Suprapubic skin (tissue), 4 donors: ENCODE data around the gene CDH3. TPM values are rescaled to one million over a fixed set of nuclear protein-coding genes. Genes with fewer than 3 reads are reported as not detected.
A peak's percentile ranks its signal among the peaks of the same experiment; 100 is the strongest.

ENCODE experiments used
- DNase-seq, 2 donors: peaks; one replicate each; pipeline ENCODE4 v3.0.0-alpha.2; 2019; ENCODE audit warnings: low spot score in 2 of 2
- H3K27ac ChIP-seq: fragments of 200-600 bp; sonication (generic); one replicate; pipeline ENCODE4 v1.5.1; 2019
- H3K27me3 ChIP-seq: fragments of 200-600 bp; sonication (generic); one replicate; pipeline ENCODE4 v1.5.1; 2019
- H3K36me3 ChIP-seq: fragments of 200-600 bp; sonication (generic); one replicate; pipeline ENCODE4 v1.5.1; 2019
- H3K4me1 ChIP-seq: fragments of 200-600 bp; sonication (generic); one replicate; pipeline ENCODE4 v1.5.1; 2019
- H3K4me3 ChIP-seq: fragments of 200-600 bp; sonication (generic); one replicate; pipeline ENCODE4 v1.5.1; 2019; ENCODE audit warnings: mild to moderate bottlenecking
- H3K9me3 ChIP-seq: fragments of 200-600 bp; sonication (generic); one replicate; pipeline ENCODE4 v1.5.1; 2019
- EP300 ChIP-seq: sonication (generic); formaldehyde crosslinking; IDR thresholded peaks from one replicate; pipeline ENCODE4 v1.6.1; 2017; ENCODE audit warnings: antibody characterized with exemption
- POLR2A ChIP-seq, 2 donors: fragments of 450-650 bp; IDR thresholded peaks; one replicate each; pipeline ENCODE4 v1.6.1; 2017; ENCODE audit warnings: antibody characterized with exemption in 2 of 2, mild to moderate bottlenecking in 2 of 2, moderate library complexity in 2 of 2
- POLR2AphosphoS5 ChIP-seq, 3 donors: sonication (generic); formaldehyde crosslinking; IDR thresholded peaks; one replicate each; pipeline ENCODE4 v1.6.1; 2017; ENCODE audit warnings: antibody characterized with exemption in 3 of 3
- WGBS: methylation state at CpG from one replicate; pipeline ENCODE4 v1.1.5; 2018; 5-methylcytosine and 5-hydroxymethylcytosine counted together
- total RNA-seq, 4 donors: library from RNA; depleted of rRNA; stranded (reverse); fragments of >200 nt; gene quantifications; one replicate each; pipeline ENCODE4 v1.1.0, GENCODE V29; 2016
- TF ChIP-seq, protein P1 (sequence below), 2 donors: fragments of 200-600 bp in 1 of 2; fragments of 450-650 bp in 1 of 2; sonication (generic) in 1 of 2; IDR thresholded peaks; one replicate each; pipeline ENCODE4 v1.5.1; 2016 to 2019; ENCODE audit warnings: antibody characterized with exemption in 2 of 2, mild to moderate bottlenecking in 1 of 2, moderate library complexity in 1 of 2

CDH3 gene
- total RNA-seq, 4 donors from 2014 or later: 39.0 to 96.8 (median 70.1) TPM

DNA sequence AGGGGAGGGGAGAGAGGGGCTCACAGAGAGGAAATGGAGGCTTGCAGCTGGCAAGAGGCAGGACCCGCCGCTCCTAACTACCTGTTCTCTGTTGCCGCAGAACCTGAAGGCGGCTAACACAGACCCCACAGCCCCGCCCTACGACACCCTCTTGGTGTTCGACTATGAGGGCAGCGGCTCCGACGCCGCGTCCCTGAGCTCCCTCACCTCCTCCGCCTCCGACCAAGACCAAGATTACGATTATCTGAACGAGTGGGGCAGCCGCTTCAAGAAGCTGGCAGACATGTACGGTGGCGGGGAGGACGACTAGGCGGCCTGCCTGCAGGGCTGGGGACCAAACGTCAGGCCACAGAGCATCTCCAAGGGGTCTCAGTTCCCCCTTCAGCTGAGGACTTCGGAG, 53.0 kb downstream of the CDH3 start:
- 84% methylated on average over 14 of the region's 23 CpGs for WGBS
- TF ChIP-seq POLR2AphosphoS5 (IDR thresholded peaks at IDR 0.05) (no peak), POLR2A (IDR thresholded peaks at IDR 0.05) (no peak), EP300 (no peak)
- TF ChIP-seq, protein P1, sequence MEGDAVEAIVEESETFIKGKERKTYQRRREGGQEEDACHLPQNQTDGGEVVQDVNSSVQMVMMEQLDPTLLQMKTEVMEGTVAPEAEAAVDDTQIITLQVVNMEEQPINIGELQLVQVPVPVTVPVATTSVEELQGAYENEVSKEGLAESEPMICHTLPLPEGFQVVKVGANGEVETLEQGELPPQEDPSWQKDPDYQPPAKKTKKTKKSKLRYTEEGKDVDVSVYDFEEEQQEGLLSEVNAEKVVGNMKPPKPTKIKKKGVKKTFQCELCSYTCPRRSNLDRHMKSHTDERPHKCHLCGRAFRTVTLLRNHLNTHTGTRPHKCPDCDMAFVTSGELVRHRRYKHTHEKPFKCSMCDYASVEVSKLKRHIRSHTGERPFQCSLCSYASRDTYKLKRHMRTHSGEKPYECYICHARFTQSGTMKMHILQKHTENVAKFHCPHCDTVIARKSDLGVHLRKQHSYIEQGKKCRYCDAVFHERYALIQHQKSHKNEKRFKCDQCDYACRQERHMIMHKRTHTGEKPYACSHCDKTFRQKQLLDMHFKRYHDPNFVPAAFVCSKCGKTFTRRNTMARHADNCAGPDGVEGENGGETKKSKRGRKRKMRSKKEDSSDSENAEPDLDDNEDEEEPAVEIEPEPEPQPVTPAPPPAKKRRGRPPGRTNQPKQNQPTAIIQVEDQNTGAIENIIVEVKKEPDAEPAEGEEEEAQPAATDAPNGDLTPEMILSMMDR (IDR thresholded peaks at IDR 0.05): no peak
- H3K27ac ChIP-seq: no peak overlapping the region
- no peak for DNase-seq
- no peak overlapping the region for H3K4me3 ChIP-seq
- no peaks in the 10 kb centered on the region for H3K9me3 ChIP-seq
- H3K27me3 ChIP-seq: no peaks in the 10 kb centered on the region
- H3K36me3 ChIP-seq: peaks cover 12% of the 10 kb centered on the region
- no peaks in the 10 kb centered on the region for H3K4me1 ChIP-seq

DNA sequence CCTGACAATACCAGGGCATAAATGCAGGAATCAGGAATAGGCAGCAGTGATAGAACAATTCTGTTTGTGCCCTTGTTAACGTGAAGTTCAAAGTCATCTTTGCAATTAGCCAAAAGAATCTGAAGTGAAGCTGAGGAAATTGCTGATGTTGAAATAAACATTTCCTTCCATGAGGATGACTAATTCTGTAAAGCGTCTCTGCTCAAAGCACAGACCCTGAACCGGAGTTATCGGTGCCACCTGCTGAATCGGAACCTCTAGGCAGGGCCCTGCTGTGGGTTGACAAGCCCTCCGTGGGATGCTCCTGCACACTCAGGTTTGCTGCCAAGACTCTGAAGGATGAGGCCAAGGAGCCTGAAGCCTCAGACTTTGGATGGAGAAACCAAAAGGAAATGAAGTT, 55.0 kb downstream of the CDH3 start:
- peaks cover 9% of the 10 kb centered on the region for H3K36me3 ChIP-seq
- 43% methylated on average over 6 of the region's 6 CpGs for WGBS
- no peaks in the 10 kb centered on the region for H3K27me3 ChIP-seq
- H3K27ac ChIP-seq: no peak overlapping the region
- H3K9me3 ChIP-seq: no peaks in the 10 kb centered on the region
- H3K4me3 ChIP-seq: no peak overlapping the region
- H3K4me1 ChIP-seq: no peaks in the 10 kb centered on the region
- TF ChIP-seq, protein P1 (IDR thresholded peaks at IDR 0.05): no peak
- TF ChIP-seq POLR2AphosphoS5 (IDR thresholded peaks at IDR 0.05): no peak
- TF ChIP-seq POLR2A (IDR thresholded peaks at IDR 0.05): no peak
- no peak for TF ChIP-seq EP300
- DNase-seq: no peak

DNA sequence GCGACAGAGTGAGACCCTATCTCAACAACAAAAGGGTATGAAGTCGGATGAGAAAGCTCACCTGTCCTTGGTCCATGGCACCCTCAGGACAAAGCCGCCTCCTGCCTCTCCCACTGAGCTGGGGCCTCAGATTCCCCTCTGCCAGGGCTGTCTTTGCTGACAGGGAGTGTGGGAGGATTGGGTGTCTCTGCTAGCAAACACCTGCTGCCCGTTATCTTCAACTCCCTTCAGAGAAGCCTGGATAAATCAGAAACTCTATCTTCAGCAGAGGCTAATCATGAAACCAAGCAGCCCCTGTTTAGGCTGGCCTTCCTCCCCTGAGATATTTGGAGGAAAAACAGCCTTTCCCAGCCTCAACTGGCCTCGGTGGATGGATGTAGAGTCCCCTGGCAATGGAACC, 55.7 kb downstream of the CDH3 start:
- H3K4me1 ChIP-seq: no peaks in the 10 kb centered on the region
- H3K27ac ChIP-seq: no peak overlapping the region
- H3K36me3 ChIP-seq: peaks cover 2% of the 10 kb centered on the region
- WGBS: 78% methylated on average over 5 of the region's 5 CpGs
- H3K27me3 ChIP-seq: no peaks in the 10 kb centered on the region
- DNase-seq: no peak
- TF ChIP-seq POLR2A (IDR thresholded peaks at IDR 0.05): no peak
- no peak for TF ChIP-seq POLR2AphosphoS5 (IDR thresholded peaks at IDR 0.05)
- no peak for TF ChIP-seq EP300
- TF ChIP-seq, protein P1 (IDR thresholded peaks at IDR 0.05): no peak
- no peak overlapping the region for H3K4me3 ChIP-seq
- H3K9me3 ChIP-seq: no peaks in the 10 kb centered on the region

DNA sequence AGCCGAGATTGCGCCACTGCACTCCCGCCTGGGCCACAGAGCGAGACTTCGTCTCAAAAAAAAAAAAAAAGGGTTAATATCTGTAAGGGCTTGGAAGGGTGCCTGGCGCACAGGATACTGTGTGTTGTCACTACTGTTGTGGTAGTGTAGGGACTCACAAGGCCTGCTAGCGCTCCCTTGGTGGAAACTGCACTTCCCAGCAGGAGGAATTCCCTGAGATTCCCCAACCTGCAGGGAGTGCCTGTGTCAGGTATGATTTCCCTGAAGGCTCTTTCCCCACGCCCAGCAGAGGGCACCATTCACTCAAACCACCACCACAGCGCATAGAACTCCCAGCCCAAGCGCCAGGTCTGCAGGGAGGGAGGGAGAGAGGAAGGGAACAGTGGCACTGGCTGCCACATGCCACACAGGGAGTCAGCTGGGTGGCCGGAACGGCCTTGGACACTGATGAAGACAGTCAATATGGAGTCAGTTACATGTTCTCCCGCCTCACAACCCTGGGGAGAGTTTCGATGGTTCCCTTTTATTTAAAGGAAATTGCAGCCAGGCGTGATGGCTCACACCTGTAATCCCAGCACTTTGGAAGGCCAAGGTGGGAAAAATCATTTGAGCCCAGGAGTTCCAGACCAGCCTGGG, 59.2 kb downstream of the CDH3 start:
- H3K4me1 ChIP-seq: peaks cover 16% of the 10 kb centered on the region
- no peaks in the 10 kb centered on the region for H3K9me3 ChIP-seq
- no peaks in the 10 kb centered on the region for H3K36me3 ChIP-seq
- H3K27me3 ChIP-seq: no peaks in the 10 kb centered on the region
- 38% methylated on average over 15 of the region's 15 CpGs for WGBS
- no peak overlapping the region for H3K27ac ChIP-seq
- H3K4me3 ChIP-seq: no peak overlapping the region
- DNase-seq: peak in 1 of 2 donors; percentile 76
- no peak for TF ChIP-seq EP300
- TF ChIP-seq, protein P1 (IDR thresholded peaks at IDR 0.05): peak; percentile 42 to 58
- peak in 1 of 3 donors; percentile 20 for TF ChIP-seq POLR2AphosphoS5 (IDR thresholded peaks at IDR 0.05)

- WGBS: 41% methylated on average over 22 of the region's 27 CpGs
- peak in 1 of 3 donors; percentile 52 for TF ChIP-seq POLR2AphosphoS5 (IDR thresholded peaks at IDR 0.05)
- TF ChIP-seq, protein P1 (IDR thresholded peaks at IDR 0.05): no peak
- H3K27ac ChIP-seq: peak overlapping the region; percentile 60
- DNase-seq: no peak
- H3K36me3 ChIP-seq: no peaks in the 10 kb centered on the region
- H3K4me1 ChIP-seq: peaks cover 16% of the 10 kb centered on the region
- H3K4me3 ChIP-seq: no peak overlapping the region
- no peaks in the 10 kb centered on the region for H3K9me3 ChIP-seq
- peaks cover 6% of the 10 kb centered on the region for H3K27me3 ChIP-seq
Measured at GRCh38 chr16:68707340-68708152, 62.4 kb downstream of the CDH3 start.
